Amygdala (tissue), 56 donors: ENCODE measurements around the gene TSPO2.

Source experiments
- DNase-seq, 56 donors: peaks; one replicate each; lab custom pipeline; 2025; lab: John Stamatoyannopoulos, UW

Gene TSPO2

GRCh38 chr6:41047745-41048732, 5.8 kb downstream of the TSPO2 start:
- DNase-seq, result no peak

GRCh38 chr6:41049521-41049920, 7.3 kb downstream of the TSPO2 start:
- no peak for DNase-seq

GRCh38 chr6:41049955-41050354, 7.7 kb downstream of the TSPO2 start:
- no peak for DNase-seq

GRCh38 chr6:41050536-41050935, 8.3 kb downstream of the TSPO2 start:
- no peak for DNase-seq

- no peak for DNase-seq
These were observed 9.6 kb downstream of the TSPO2 start for GRCh38 chr6:41051873-41052272.

GRCh38 chr6:41053041-41053440, 10.8 kb downstream of the TSPO2 start, which contains the start of gene APOBEC2:
Gene APOBEC2 (plus strand): TSS chr6:41053202. CDS start chr6:41053348, 146 bp downstream.
- no peak for DNase-seq

GRCh38 chr6:41054511-41054910, 12.2 kb downstream of the TSPO2 start:
- no peak for DNase-seq

- no peak for DNase-seq
These were observed 12.9 kb downstream of the TSPO2 start for GRCh38 chr6:41055149-41055548.

GRCh38 chr6:41056768-41057490, 14.7 kb downstream of the TSPO2 start:
- no peak for DNase-seq

- no peak for DNase-seq
These were observed 16.5 kb downstream of the TSPO2 start for GRCh38 chr6:41058783-41059181.

- no peak for DNase-seq
These were observed 17.3 kb downstream of the TSPO2 start for GRCh38 chr6:41059556-41059955.

- DNase-seq, result no peak
These were observed 19.0 kb downstream of the TSPO2 start for GRCh38 chr6:41061196-41061726.

GRCh38 chr6:41062056-41062455, 19.8 kb downstream of the TSPO2 start:
- no peak for DNase-seq

GRCh38 chr6:41063884-41064285, 21.6 kb downstream of the TSPO2 start:
- no peak for DNase-seq

- DNase-seq, result no peak
These were observed 22.6 kb downstream of the TSPO2 start for GRCh38 chr6:41064841-41065240.

- DNase-seq, result no peak
These were observed 23.3 kb downstream of the TSPO2 start for GRCh38 chr6:41065550-41066026.

GRCh38 chr6:41066867-41067304, 24.6 kb downstream of the TSPO2 start:
- peak in 39 of 56 donors; percentile 2 to 79 (median 24) for DNase-seq

- peak in 3 of 56 donors; percentile 44 to 75 (median 66) for DNase-seq
These were observed 29.2 kb downstream of the TSPO2 start for GRCh38 chr6:41071501-41071922.

- DNase-seq, result peak; percentile 38 to 100 (median 100)
These were observed 29.9 kb downstream of the TSPO2 start, which contains the start of gene OARD1 for GRCh38 chr6:41071923-41072835. Gene OARD1 (minus strand): TSS chr6:41072356. CDS start chr6:41071634, 722 bp downstream.

GRCh38 chr6:41072836-41073202, 30.6 kb downstream of the TSPO2 start, which contains the start of gene NFYA:
Gene NFYA (plus strand): TSS chr6:41072974. CDS start chr6:41079090, 6,116 bp downstream.
- peak in 46 of 56 donors; percentile 97 to 100 (median 100) for DNase-seq
